ENCODE measurements around the gene KLHL25.
A peak's percentile ranks its signal among the peaks of the same experiment; 100 is the strongest.

KLHL25 gene

DNA sequence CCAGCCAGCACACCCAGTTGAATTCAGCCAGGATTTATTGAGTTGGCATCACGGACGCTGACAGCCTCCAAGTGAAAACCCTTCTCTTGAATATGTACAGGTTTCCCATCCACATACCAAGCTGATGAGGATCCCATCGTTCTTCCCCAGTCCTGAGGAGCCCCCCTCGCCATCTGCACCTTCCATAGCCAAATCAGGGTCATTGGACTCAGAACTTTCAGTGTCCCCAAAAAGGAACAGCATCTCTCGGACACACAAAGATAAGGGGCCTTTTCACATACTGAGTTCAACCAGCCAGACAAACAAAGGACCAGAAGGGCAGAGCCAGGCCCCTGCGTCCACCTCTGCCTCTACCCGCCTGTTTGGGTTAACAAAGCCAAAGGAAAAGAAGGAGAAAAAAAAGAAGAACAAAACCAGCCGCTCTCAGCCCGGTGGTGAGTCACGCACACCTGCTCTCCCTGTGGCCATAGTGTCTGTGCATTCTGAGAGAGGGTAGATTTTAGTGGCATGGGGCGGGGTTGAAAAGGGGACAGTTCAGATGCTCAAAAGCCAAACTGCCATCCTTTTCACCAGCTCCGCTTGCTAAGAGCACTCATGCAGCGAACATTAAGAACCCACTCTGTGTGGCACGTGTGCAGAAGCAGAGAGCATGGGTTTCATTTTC is 51.2 kb downstream of the KLHL25 start:
- DNase-seq = no peak

DNA sequence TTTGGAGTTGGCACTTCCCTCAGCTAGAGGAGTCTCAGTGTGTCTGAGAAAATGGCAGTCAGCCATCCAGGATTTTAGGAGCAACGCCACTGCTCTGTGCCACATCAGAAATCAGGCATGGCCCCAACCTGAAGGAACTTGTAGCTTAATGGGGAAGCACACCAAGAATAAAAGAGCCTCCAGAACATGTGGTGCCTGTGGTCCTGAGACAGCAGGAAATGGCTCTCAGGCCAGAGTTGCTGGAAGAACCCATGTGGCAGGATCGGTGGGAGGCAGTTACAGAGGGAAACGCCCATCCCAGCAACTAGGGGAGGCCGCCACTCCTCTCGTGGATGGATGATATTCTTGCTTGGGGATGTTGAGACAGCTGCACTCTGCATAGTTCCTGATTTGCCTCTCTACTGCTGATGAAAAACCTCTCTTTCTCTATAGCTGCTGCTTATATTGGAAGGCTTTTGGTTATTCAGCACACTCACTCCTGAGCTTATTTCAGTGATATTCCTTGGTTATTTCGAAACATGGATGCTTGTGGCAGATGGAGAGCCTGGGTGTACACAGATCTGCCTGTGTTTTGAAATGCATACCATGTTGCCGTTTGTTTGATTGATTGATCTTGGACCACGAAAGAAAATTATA is 52.4 kb downstream of the KLHL25 start:
- DNase-seq = no peak

DNA sequence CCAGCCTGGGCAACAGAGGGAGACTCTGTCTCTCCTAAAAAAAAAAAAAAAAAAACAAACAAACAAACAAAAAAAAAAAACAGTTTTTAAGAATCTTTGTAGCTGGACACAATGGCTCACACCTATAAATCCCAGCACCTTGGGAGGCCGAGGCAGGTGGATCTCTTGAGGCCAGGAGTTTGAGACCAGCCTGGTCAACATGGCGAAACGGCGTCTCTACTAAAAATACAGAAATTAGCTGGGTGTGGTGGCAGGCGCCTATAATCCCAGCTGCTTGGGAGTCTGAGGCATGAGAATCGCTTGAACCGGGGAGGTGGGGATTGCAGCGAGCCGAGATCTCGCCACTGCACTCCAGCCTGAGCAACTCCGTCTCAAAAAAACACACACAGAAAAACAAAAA is 53.1 kb downstream of the KLHL25 start:
- no peak for DNase-seq

- DNase-seq = no peak
Measured at GRCh38 chr15:85741021-85741421, 53.7 kb downstream of the KLHL25 start.

DNA sequence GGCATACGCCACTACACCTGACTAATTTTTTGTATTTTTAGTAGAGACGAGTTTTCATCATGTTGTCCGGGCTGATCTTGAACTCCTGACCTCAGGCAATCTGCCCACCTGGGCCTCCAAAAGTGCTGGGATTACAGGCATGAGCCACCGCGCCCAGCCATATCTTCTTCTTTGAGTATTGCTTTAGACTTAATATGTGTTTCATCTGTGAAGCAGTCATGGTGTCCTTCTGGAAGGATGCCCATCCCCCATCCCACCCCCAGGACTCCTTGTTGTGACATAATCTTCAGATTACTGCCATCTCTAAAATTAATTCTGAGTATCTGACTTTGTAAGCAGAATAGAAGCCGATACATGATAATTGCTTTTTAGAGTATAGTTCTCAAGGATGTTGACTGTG is 57.7 kb downstream of the KLHL25 start:
- no peak for DNase-seq

GRCh38 chr15:85733416-85733815 is 61.3 kb downstream of the KLHL25 start:
- no peak for DNase-seq

DNA sequence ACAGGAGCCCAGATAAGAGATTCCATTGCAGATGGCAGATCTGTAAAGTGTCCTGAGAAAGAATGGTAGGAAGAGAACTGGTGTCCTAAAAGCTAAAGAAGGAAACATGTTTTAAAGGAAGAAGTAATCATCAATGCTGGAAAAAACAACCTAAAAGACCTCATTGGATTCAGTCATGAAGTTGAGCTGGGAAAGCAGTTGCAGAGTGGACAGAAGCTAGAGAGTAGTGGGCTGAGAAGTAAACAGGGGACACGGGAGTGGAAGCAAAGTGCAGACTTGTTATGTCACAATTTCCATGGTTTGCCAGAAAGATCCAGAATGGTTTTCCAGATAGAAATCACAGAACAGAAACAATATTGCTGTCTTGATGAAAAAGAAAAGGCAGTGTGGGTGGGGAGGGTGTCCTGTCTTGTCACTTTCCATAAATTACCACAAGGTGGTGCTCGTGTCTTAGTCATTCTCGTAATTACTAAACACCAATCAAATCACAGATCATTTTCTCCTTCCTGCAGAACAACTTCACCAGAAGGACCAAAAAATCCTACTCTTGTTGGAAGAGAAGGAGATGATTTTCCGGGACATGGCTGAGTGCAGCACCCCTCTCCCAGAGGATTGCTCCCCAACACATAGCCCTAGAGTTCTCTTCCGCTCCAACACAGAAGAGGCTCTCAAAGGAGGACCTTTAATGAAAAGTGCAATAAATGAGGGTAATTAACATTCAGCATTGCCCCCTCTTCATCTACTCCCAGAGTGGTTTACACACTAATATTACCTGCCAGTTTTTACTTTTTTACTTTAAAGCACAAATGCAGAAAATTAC is 64.5 kb downstream of the KLHL25 start:
- DNase-seq = peak; percentile 35

DNA sequence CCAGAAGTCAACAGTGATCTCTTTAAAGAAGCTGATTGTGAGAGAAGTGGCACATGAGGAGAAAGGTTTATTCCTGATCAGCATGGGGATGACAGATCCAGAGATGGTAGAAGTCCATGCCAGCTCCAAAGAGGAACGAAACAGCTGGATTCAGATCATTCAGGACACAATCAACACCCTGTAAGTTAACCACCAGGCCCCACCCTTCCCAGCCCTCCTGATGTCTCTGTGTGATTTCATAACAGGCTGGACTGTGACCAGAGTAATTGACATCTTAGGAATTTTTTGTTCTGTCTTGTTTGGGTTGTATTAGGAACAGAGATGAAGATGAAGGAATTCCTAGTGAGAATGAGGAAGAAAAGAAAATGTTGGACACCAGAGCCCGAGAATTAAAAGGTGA is 67.7 kb downstream of the KLHL25 start:
- no peak for DNase-seq

- no peak for DNase-seq
Measured at GRCh38 chr15:85726454-85726853, 68.3 kb downstream of the KLHL25 start.

DNA sequence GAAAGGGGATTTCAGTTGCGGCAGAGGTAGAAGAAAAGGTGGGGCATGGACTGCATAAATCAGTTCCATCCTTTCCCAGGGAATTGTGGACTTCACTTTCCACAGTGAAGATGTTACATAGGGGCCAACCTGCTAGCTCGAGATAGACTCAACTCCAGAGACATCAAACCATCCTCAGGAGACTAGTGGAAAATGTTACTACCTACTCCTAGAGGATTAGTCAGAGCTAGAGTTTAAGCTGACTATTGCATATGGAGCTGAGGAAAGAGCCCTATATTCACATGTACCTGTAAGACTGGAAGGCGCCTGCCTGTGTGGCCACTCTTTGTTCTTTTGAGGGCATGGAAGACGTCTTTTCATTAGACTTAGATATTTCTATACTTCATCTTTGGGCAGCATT is 69.2 kb downstream of the KLHL25 start:
- no peak for DNase-seq

DNA sequence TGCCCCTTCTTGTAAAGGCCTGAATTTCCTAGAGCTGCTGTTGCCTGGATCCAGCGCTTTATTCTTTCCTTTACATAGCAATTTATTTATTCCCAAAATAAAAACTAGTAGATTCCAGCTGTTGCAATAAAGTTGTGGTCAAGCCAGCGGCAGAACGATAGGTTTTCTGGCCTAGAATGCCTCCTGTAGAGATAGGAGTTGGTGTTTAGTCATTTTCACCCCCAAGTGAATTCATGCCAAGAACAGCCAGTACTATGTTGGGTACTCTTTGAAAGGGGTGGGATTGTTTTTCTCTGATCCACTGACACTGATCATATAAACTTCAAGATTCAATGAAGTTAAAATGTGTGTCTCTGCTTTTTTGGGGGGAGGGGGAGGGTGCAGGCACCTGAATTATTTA is 69.7 kb downstream of the KLHL25 start:
- DNase-seq = no peak

GRCh38 chr15:85723960-85724945 is 70.5 kb downstream of the KLHL25 start:
- no peak for DNase-seq

DNA sequence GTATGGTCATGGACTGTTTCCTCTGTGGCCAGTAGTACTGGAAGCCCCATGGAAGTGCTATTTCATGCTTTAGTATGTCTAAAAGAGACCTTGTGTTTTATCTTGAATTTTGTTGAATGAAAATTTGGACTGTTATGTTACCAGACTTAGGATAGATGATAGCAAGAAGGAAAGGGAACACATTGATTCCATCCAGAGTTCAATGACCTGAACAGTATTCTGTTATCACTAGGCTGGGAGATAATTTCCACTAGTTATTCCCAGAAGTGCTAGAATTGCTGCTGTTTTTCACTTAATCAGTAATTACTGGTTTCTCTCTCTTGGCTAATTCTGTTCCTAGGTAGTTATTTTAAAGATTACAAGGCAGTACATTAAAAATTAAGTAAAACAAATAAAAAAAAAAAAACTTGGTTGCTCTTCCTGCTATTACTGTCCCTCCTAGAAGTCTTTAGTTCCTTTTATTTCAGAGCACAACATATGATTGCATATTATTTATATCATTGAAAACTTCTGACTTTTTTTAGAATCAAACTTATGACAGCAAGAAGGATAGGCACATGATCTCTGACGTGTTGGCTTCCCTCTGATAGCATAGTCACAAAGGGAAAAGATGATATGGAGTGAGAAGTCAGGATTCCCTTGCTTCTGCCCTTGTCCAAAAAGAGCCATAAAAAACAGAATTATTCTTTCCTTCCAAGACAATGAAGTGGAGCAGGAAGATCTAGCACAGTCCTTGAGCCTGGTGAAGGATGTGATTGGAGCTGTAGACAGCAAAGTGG is 72.2 kb downstream of the KLHL25 start:
- DNase-seq = no peak

DNA sequence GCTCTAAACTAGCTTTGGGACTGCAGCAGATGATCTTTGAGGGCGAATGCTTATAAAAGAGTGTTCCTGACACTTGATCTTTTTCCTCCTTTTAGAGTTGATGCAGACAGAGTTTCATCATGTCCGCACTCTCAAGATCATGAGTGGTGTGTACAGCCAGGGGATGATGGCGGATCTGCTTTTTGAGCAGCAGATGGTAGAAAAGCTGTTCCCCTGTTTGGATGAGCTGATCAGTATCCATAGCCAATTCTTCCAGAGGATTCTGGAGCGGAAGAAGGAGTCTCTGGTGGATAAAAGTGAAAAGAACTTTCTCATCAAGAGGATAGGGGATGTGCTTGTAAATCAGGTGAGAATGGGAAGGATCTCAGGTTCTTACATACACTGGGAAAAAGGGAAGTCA is 75.7 kb downstream of the KLHL25 start:
- DNase-seq = no peak

GRCh38 chr15:85718271-85718971 is 76.3 kb downstream of the KLHL25 start:
- DNase-seq = no peak

- DNase-seq = no peak
Measured at GRCh38 chr15:85717212-85717611, 77.5 kb downstream of the KLHL25 start.

- no peak for DNase-seq
Measured at GRCh38 chr15:85716261-85716660, 78.5 kb downstream of the KLHL25 start.

GRCh38 chr15:85711580-85712192 is 83.0 kb downstream of the KLHL25 start:
- no peak for DNase-seq

DNA sequence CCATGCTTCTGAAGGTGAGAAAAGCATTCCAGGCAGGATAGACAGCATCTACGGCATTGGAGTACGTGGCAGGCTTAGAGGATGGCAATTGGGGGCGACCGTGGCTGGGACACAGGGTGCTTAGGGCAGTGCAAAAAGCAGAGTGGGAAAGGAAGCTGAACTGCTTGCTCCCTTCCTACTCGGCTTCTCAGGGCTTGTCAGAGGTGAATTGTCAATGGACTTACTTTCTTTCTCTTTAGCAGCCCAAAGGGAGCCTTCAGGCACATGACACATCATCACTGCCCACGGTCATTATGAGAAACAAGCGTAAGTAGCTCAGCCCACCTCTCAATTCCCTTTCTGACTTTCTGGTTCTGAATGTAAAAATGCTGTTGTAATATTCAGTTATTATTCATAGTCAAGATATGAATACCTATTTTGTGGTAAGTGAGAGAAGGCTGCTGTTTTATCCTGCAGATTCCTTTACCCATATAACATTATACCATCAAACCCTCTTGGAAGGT is 84.3 kb downstream of the KLHL25 start:
- no peak for DNase-seq
